ENCODE data around the gene EFHD2.

EFHD2 gene

DNA sequence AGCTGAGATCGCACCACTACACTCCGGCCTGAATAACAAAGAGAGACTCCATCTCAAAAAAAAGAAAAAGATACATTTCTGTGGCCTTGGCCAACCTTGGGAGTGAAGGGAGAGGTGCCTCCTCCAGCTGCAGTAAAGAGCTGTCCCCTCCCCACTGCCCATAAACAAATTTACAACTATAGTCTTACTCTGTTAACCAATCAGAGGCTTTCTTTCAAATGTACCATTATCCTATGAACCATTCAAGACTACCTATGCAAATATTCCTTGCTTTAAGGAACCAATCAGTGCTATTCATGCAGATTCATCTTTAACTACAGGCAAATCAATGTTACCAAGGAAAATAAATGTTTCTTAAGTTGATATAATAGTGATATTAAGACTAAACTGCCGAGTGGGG is 67.2 kb downstream of the EFHD2 start:
- no peak overlapping the region for H4K5ac ChIP-seq (ENCODE audit: low read length)
- no peaks in the 10 kb centered on the region for H3K27me3 ChIP-seq (ENCODE audit: insufficient read depth, low read length, poor library complexity)
- no peak overlapping the region for H3K4me2 ChIP-seq (ENCODE audit: low read length)
- no peak overlapping the region for H3K23ac ChIP-seq (ENCODE audit: low read length)
- no peak overlapping the region for H3K27ac ChIP-seq (ENCODE audit: low read depth, low read length)
- H2AK5ac ChIP-seq (ENCODE audit: low read length): no peak overlapping the region
- no peak overlapping the region for H3K9ac ChIP-seq (ENCODE audit: low read length)
- no peaks in the 10 kb centered on the region for H3K79me2 ChIP-seq (ENCODE audit: control insufficient read depth, insufficient read depth, low read length)
- no peaks in the 10 kb centered on the region for H3K36me3 ChIP-seq (ENCODE audit: control insufficient read depth, insufficient read depth, low read length)
- no peak overlapping the region for H3K56ac ChIP-seq (ENCODE audit: low read length)
- WGBS (ENCODE audit: extremely low coverage, insufficient coverage, low lambda C conversion rate): no CpG with 5 or more reads among the region's 3 CpGs
- no peak overlapping the region for H3K4ac ChIP-seq (ENCODE audit: low read depth, low read length)
- H3K4me1 ChIP-seq (ENCODE audit: control insufficient read depth, low read depth, low read length): no peaks in the 10 kb centered on the region
- H2BK5ac ChIP-seq (ENCODE audit: low read length): no peak overlapping the region
- no peak for DNase-seq
- H2BK15ac ChIP-seq (replicated peaks; ENCODE audit: low read depth): no peak overlapping the region
- no peak overlapping the region for H3K4me3 ChIP-seq (ENCODE audit: low read length)
- no peak overlapping the region for H3K18ac ChIP-seq (ENCODE audit: low read length)
- no peaks in the 10 kb centered on the region for H3K79me1 ChIP-seq (ENCODE audit: low read length)
- no peak overlapping the region for H4K8ac ChIP-seq (ENCODE audit: low read depth, low read length)
- H2BK120ac ChIP-seq (ENCODE audit: low read depth, low read length): no peak overlapping the region

DNA sequence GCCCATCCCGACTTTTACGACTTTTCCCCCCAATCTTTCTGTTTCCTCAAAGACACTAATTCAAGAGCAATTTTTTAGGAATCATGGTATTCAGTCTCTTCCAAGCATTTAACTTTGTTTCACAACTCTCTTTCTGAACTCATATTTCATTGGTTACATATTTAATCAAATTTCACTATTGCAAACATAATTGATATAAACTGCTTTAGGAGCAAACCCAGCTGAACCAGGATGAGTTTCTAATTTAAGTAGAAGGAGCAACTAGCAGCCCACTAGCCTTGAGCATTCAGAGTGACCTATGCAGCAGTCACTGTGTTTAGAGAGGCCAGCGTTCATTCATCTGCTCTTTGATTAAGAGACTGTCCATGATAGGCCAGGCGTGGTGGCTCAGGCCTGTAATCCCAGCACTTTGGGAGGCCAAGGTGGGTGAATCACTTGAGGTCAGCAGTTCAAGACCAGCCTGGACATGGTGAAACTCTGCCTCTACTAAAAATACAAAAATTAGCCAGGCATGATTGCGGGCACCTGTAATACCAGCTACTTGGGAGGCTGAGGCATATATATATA is 68.0 kb downstream of the EFHD2 start:
- Histone ChIP-seq H3K4ac (ENCODE audit: low read depth, low read length) (no peak overlapping the region), H3K79me1 (ENCODE audit: low read length) (no peaks in the 10 kb centered on the region), H3K18ac (ENCODE audit: low read length) (no peak overlapping the region), H3K79me2 (ENCODE audit: control insufficient read depth, insufficient read depth, low read length) (no peaks in the 10 kb centered on the region), H2BK5ac (ENCODE audit: low read length) (no peak overlapping the region), H3K4me2 (ENCODE audit: low read length) (no peak overlapping the region), H3K4me1 (ENCODE audit: control insufficient read depth, low read depth, low read length) (no peaks in the 10 kb centered on the region), H2BK15ac (replicated peaks; ENCODE audit: low read depth) (no peak overlapping the region), H3K23ac (ENCODE audit: low read length) (no peak overlapping the region), H3K27me3 (ENCODE audit: insufficient read depth, low read length, poor library complexity) (no peaks in the 10 kb centered on the region), H4K5ac (ENCODE audit: low read length) (no peak overlapping the region), H4K8ac (ENCODE audit: low read depth, low read length) (no peak overlapping the region), H3K27ac (ENCODE audit: low read depth, low read length) (no peak overlapping the region), H3K4me3 (ENCODE audit: low read length) (no peak overlapping the region), H2BK120ac (ENCODE audit: low read depth, low read length) (no peak overlapping the region), H3K36me3 (ENCODE audit: control insufficient read depth, insufficient read depth, low read length) (no peaks in the 10 kb centered on the region), H3K56ac (ENCODE audit: low read length) (no peak overlapping the region), H2AK5ac (ENCODE audit: low read length) (no peak overlapping the region), H3K9ac (ENCODE audit: low read length) (no peak overlapping the region)
- WGBS (ENCODE audit: extremely low coverage, insufficient coverage, low lambda C conversion rate): no CpG with 5 or more reads among the region's 5 CpGs
- no peak for DNase-seq
